Thyroid gland (tissue), 4 donors: ENCODE results near the gene POC1B. TPM values are rescaled to one million over a fixed set of nuclear protein-coding genes. Genes with fewer than 3 reads are reported as not detected.

Source experiments
- DNase-seq, 2 donors: peaks; one replicate each; pipeline ENCODE4 v3.0.0-alpha.2; 2019
- H3K27ac ChIP-seq, 3 donors: fragments of 200-600 bp; sonication (generic); 1 replicate in 2 of 3; 2 replicates in 1 of 3; pipeline ENCODE4 v1.5.1; 2016 to 2019; ENCODE audit warnings: mild to moderate bottlenecking in 1 of 3, moderate library complexity in 1 of 3
- H3K27me3 ChIP-seq: fragments of 200-600 bp; sonication (generic); one replicate; pipeline ENCODE4 v1.5.1; 2019
- H3K36me3 ChIP-seq, 2 donors: fragments of 200-600 bp; sonication (generic); one replicate each; pipeline ENCODE4 v1.5.1; 2016 to 2019
- H3K4me1 ChIP-seq, 2 donors: fragments of 200-600 bp; sonication (generic); one replicate each; pipeline ENCODE4 v1.5.1; 2017 to 2019
- H3K4me3 ChIP-seq, 3 donors: fragments of 200-600 bp; sonication (generic); replicated peaks in 1 of 3; 1 replicate in 2 of 3; 2 replicates in 1 of 3; pipeline ENCODE4 v1.5.1; 2016; ENCODE audit warnings: mild to moderate bottlenecking in 1 of 3
- H3K9me3 ChIP-seq: fragments of 200-600 bp; sonication (generic); one replicate; pipeline ENCODE4 v1.5.1; 2017
- POLR2A ChIP-seq, 2 donors: fragments of 450-650 bp; IDR thresholded peaks; one replicate each; pipeline ENCODE4 v1.6.1; 2017; ENCODE audit warnings: antibody characterized with exemption in 2 of 2, mild to moderate bottlenecking in 2 of 2, moderate library complexity in 1 of 2
- WGBS, 2 donors: methylation state at CpG; one replicate each; pipeline ENCODE4 v1.1.5; 2017; 5-methylcytosine and 5-hydroxymethylcytosine counted together
- intact Hi-C: fragments of 100-400 bp; cut with DNase I; formaldehyde crosslinking; loops from one replicate; pipeline ENCODE4 v1.15.1; 2023
- total RNA-seq, 4 donors: library from RNA; depleted of rRNA; stranded (reverse); fragments of >200 nt; gene quantifications; one replicate each; pipeline ENCODE4 v1.2.3, GENCODE V29; 2016
- TF ChIP-seq, protein P1 (sequence below), 6 experiments: fragments of 200-600 bp in 3 of 6; fragments of 450-650 bp in 3 of 6; sonication (generic) in 3 of 6; IDR thresholded peaks; one replicate each; pipeline ENCODE4 v1.5.1; 2016 to 2019; ENCODE audit warnings: antibody characterized with exemption in 6 of 6, mild to moderate bottlenecking in 2 of 6, inconsistent platforms in 1 of 6, moderate library complexity in 1 of 6

Gene POC1B
- total RNA-seq, 4 donors from 2014 or later, result 21.2 to 38.3 (median 27.2) TPM

GRCh38 chr12:89521364-89522223 lies 4.3 kb downstream of the POC1B start:
- TF ChIP-seq, protein P1, sequence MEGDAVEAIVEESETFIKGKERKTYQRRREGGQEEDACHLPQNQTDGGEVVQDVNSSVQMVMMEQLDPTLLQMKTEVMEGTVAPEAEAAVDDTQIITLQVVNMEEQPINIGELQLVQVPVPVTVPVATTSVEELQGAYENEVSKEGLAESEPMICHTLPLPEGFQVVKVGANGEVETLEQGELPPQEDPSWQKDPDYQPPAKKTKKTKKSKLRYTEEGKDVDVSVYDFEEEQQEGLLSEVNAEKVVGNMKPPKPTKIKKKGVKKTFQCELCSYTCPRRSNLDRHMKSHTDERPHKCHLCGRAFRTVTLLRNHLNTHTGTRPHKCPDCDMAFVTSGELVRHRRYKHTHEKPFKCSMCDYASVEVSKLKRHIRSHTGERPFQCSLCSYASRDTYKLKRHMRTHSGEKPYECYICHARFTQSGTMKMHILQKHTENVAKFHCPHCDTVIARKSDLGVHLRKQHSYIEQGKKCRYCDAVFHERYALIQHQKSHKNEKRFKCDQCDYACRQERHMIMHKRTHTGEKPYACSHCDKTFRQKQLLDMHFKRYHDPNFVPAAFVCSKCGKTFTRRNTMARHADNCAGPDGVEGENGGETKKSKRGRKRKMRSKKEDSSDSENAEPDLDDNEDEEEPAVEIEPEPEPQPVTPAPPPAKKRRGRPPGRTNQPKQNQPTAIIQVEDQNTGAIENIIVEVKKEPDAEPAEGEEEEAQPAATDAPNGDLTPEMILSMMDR (IDR thresholded peaks at IDR 0.05), result no peak
- no peak for TF ChIP-seq POLR2A (IDR thresholded peaks at IDR 0.05)
- peaks cover 12 to 26% of the 10 kb centered on the region in 2 donors for H3K4me1 ChIP-seq
- no peak for DNase-seq
- no peak overlapping the region for H3K4me3 ChIP-seq
- 91 to 94% methylated on average over 7 of the region's 7 CpGs for WGBS, 2 donors
- no peaks in the 10 kb centered on the region for H3K27me3 ChIP-seq
- H3K27ac ChIP-seq, result no peak overlapping the region
- H3K9me3 ChIP-seq, result no peaks in the 10 kb centered on the region
- intact Hi-C loops, result no loop called here
- H3K36me3 ChIP-seq, result no peaks in the 10 kb centered on the region

- no peaks in the 10 kb centered on the region for H3K9me3 ChIP-seq
- no peak overlapping the region for H3K27ac ChIP-seq
- DNase-seq, result no peak
- no peak overlapping the region for H3K4me3 ChIP-seq
- H3K4me1 ChIP-seq, result peaks cover 9 to 10% of the 10 kb centered on the region in 2 donors
- intact Hi-C loops, result no loop called here
- TF ChIP-seq, protein P1 (IDR thresholded peaks at IDR 0.05), result no peak
- TF ChIP-seq POLR2A (IDR thresholded peaks at IDR 0.05), result no peak
- H3K36me3 ChIP-seq, result no peaks in the 10 kb centered on the region
- no peaks in the 10 kb centered on the region for H3K27me3 ChIP-seq
- WGBS, 2 donors, result 84 to 85% methylated on average over 3 of the region's 3 CpGs
Measured at GRCh38 chr12:89517720-89518119, 8.1 kb downstream of the POC1B start.

DNA sequence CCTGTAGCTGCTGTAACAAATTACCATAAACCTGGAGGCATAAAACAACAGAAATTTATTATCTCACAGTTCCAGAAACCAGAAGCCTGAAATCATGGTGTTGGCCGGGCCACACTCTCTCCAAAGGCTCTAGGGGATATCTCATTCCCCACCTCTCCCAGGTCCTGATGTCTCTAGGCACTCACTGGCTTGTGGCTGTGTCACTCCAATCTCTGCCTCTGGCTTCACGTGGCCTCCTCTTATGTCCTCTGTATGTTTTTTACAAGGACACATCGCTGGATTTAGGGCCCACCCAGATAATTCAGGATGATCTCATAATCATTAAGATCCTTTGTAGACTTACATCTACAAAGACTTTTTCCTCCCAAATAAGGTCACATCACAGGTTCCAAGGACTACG lies 9.2 kb downstream of the POC1B start:
- H3K27ac ChIP-seq, result no peak overlapping the region
- H3K36me3 ChIP-seq, result no peaks in the 10 kb centered on the region
- H3K4me1 ChIP-seq, result peaks cover 3 to 4% of the 10 kb centered on the region in 2 donors
- DNase-seq, result no peak
- H3K9me3 ChIP-seq, result no peaks in the 10 kb centered on the region
- H3K4me3 ChIP-seq, result no peak overlapping the region
- intact Hi-C loops, result no loop called here
- TF ChIP-seq POLR2A (IDR thresholded peaks at IDR 0.05), result no peak
- TF ChIP-seq, protein P1 (IDR thresholded peaks at IDR 0.05), result no peak
- WGBS, 2 donors, result 86 to 89% methylated on average over 4 of the region's 4 CpGs
- no peaks in the 10 kb centered on the region for H3K27me3 ChIP-seq

GRCh38 chr12:89514751-89515150 lies 11.1 kb downstream of the POC1B start:
- no peaks in the 10 kb centered on the region for H3K27me3 ChIP-seq
- H3K36me3 ChIP-seq, result no peaks in the 10 kb centered on the region
- intact Hi-C loops, result no loop called here
- no peak for DNase-seq
- no peak overlapping the region for H3K4me3 ChIP-seq
- H3K4me1 ChIP-seq, result no peaks in the 10 kb centered on the region
- H3K9me3 ChIP-seq, result no peaks in the 10 kb centered on the region
- no peak for TF ChIP-seq POLR2A (IDR thresholded peaks at IDR 0.05)
- TF ChIP-seq, protein P1 (IDR thresholded peaks at IDR 0.05), result no peak
- WGBS, 2 donors, result 88 to 95% methylated on average over 1 of the region's 1 CpG
- no peak overlapping the region for H3K27ac ChIP-seq

DNA sequence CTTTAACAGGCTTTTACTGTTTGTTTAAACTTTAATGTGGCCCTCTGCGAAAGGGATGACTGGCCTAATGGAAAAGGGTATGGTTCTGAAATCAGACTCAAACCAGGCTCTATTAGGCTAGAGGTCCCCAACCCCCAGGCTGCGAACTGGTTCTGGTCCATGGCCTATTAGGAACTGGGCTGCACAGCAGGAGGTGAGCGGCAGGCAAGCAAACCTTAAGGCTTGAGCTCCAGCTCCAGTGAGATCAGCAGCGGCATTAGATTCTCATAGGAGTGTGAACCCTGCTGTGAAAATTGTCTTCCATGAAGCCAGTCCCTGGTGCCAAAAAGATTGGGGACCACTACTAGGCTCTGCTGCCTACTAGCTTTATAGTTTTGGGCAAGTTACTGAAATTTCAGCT lies 12.3 kb downstream of the POC1B start:
- Histone ChIP-seq H3K27ac (no peak overlapping the region), H3K36me3 (no peaks in the 10 kb centered on the region), H3K9me3 (no peaks in the 10 kb centered on the region), H3K27me3 (no peaks in the 10 kb centered on the region), H3K4me1 (no peaks in the 10 kb centered on the region), H3K4me3 (no peak overlapping the region)
- 93 to 95% methylated on average over 4 of the region's 4 CpGs for WGBS, 2 donors
- intact Hi-C loops, result no loop called here
- no peak for TF ChIP-seq POLR2A (IDR thresholded peaks at IDR 0.05)
- TF ChIP-seq, protein P1 (IDR thresholded peaks at IDR 0.05), result no peak
- no peak for DNase-seq
